GM21619 (cell line): ENCODE measurements around the gene UGT1A4.

Experiments
- ATAC-seq: cut with Tn5 transposase; IDR thresholded peaks from one replicate; pipeline ENCODE4 v1.9.1; 2021; ENCODE audit not compliant: unreplicated experiment

UGT1A4 gene

DNA sequence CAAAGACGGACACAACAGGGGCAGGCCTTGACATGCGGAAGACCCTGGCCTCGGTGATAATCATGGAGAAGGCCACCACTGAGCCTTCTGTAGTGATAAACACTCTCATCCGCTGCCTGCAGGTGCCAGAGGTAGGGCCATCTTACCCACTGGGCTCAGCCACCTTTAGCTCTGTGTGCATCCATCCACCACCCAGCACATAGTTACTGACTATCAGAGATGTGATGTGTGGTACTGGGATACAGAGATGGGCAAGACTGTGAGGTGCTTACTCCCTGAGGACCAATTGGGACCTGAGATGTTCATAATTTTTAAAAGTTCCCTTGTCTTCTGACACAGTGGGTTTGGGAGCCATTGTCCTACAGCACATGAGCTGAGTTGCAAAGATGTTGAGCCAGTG, 61.2 kb downstream of the UGT1A4 start:
- no peak for ATAC-seq

GRCh38 chr2:233780771-233781170, 62.2 kb downstream of the UGT1A4 start:
- no peak for ATAC-seq

DNA sequence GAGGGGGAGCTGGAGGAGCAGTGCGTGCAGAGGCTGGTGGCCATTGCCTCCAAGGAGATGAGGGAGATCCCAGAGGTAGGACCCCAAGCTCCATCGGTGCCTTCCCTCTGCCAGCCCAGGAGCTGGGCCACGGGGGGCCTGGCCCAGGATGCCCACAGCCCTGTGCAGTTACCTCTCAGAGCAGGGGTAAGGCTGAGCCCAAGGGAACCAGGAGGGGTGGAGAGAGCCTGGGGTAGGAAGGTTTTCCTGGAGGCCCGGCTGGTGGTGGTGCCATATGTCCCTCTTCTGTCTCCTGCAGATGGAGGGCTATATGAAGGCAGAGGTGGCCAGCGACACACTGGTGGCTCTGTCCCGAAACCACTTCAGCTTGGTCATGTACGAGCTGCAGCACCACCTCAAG, 71.0 kb downstream of the UGT1A4 start:
- ATAC-seq: no peak

GRCh38 chr2:233791151-233791882, 72.8 kb downstream of the UGT1A4 start:
- ATAC-seq: no peak

- no peak for ATAC-seq
These were observed 73.4 kb downstream of the UGT1A4 start for GRCh38 chr2:233791883-233792329.

DNA sequence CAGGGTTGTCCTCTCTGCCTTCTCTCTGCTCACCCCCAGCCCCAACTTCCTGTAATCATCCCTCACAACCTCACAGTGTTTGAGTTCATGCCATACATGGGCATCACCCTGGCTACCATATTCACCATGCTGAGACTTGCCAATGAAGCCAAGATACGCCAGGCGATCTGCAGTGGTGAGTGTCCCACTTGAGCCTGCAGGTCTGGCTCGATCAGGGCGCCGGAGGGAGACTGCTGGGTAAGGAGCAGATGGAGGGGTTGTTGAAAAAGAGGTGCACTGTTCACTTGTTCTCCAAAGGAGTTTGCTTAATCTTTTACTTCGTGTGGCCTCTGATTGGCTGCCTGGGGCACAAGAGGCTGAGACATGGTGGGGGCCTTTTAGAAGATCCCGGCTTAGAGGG, 74.2 kb downstream of the UGT1A4 start:
- no peak for ATAC-seq

DNA sequence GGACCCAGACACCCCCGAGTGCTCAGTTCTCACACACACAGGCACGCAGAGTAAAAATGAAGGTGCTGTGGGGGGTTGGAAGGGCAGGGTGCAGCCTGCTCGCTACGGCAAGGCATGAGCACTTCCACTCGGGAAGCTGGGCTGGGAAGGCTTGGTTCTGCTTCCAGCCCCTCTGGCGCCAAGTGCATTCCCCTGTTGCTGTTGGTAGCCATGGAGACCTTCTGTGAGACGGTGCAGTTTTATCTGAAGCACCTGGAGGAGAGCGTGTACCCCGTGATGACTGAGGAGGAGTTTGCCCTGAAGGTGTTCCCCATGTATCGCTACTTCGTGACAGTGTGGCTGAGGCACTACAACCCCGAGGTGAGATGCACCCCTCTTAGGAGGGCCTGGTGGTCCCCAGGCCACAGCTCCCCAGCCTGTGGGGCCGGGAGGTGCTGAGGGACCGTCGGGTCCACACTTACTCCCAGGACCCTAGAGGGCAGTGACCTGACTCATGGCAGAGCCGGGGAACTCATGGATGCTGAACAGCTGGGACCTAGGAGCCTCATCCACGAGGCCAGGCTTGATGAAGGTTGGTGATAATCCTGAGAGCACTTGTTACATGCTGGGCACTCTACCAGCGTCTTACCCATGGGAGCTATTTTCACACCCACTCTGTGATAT, 75.1 kb downstream of the UGT1A4 start:
- ATAC-seq: no peak

DNA sequence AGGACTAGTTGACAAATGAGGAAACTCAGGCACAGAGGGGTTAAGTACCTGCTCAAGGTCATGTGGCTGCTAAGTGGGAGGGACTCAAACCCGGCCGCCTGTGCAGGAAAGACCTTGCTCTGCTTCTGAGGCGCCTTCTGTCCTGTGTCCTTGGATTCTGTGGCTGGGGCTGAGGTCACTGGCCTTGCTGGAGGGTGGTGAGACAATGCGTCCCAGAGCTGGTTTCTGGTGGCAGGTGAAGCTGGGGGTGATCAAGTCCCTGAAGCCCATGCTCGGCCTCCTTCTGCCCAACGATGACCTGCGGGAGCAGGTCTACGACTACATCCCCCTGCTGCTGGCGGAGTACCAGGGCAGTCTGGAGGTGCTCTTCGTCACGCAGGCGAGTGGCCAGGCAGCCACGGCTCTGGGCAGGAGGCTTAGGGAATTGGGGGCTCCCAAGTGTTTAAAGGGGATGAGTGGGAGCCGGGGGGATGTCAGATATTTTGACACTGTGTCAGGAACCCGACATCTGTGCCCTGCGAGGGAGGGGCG, 75.7 kb downstream of the UGT1A4 start:
- ATAC-seq: no peak

DNA sequence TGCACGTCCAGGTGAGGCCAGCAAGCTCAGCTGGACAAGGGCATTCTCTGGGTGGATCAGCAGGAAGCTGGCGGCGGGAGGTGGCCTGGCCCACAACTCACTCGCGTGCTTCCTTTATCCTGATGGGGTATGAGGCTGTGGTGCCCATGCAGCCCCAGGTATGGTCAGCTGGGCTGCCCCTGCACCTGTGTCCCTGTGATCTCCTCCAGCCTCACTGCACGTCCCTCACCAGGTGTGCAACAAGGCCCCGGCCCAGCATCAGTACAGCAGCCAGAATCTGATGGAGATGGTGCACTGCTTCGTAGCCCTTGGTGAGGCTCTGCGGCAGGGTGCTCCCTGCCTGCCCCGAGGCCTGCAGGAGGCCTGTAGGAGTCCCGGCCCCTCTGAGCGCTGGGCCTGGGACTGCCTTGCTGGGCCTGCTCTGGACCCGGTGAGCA, 77.2 kb downstream of the UGT1A4 start:
- no peak for ATAC-seq

DNA sequence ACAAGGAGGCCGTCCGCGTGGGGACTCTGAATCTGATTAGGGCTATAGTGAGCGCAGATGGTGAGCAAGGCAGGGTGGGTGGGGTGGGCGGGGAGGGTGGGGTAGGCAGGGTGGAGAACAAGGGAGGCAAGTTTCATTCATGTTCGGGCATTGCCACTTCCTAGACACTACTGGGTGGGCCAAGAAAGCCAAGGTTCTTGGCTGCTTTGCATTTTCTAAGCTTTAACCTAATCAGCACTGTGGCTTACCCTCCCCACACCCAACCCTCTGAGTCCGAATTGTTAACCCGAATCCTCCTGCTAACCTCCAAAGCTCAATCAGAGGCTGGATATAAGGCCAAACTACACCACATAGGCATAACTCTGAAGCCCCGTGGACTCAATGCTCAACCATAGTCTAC, 77.7 kb downstream of the UGT1A4 start:
- ATAC-seq: no peak

DNA sequence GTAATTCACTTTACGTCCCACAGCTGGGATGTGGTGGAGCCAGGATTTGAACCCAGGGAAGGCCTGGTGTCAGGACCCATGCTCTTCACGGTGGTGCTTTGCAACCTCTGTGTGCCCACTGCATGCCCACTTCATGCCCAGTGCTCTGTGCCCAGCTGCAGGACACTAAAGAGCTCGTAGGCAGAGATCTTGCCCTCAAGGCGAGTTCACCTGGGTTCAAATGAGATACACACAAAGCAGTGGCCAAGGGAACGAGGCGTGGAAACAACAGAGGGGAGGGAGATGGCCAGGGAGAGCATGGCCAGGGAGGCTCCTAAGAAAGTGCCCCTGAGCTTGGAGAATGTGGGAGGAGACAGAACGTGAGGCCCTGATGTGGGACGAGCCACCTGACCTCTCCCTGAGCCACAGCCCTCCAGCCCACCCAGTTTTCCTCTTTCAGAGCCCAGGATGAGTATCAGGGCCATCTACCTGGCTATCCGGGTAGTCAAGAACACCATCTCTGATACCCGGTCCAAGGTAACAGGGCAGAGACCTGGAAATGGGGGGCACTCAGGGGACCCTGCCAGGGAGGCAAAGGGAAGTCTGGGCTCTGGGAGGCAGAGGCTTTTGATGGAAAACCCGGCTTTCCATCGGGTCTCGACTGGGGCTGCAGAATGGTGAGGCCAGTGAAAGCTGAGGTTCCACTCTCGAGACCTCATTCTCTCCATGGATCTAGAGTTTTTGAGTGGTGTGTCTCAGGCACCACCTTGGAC, 80.0 kb downstream of the UGT1A4 start:
- ATAC-seq: no peak

DNA sequence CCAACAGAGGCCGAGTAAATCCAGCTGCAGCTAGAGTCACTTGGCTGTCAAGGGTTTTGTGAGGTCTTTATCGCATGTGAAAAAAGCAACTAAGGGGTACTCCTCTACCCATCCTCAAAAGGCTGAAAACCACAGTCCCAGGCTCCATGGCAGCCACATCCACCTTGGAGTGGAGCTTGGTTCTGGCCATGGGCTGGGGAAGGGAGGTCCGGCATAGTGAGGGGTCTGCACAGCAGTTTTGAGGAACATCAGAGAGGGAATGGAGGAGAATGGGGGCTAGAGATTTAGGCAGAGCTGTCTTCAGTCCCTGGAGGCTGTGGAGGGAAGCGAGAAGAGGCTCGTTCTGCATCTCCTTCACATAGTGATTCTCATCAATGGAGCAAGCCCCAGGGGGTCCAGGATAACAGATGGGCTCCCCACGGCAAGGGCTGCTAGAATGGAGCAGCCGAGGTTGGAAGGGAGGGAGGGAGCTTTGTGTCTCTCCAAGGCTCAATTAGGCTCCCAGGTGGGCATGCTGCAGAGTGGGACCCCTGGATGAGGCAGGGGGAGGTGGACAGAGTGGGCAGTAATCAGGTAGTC, 80.6 kb downstream of the UGT1A4 start:
- no peak for ATAC-seq

GRCh38 chr2:233799716-233800115, 81.2 kb downstream of the UGT1A4 start:
- no peak for ATAC-seq

- no peak for ATAC-seq
These were observed 81.7 kb downstream of the UGT1A4 start for GRCh38 chr2:233800208-233800607.

DNA sequence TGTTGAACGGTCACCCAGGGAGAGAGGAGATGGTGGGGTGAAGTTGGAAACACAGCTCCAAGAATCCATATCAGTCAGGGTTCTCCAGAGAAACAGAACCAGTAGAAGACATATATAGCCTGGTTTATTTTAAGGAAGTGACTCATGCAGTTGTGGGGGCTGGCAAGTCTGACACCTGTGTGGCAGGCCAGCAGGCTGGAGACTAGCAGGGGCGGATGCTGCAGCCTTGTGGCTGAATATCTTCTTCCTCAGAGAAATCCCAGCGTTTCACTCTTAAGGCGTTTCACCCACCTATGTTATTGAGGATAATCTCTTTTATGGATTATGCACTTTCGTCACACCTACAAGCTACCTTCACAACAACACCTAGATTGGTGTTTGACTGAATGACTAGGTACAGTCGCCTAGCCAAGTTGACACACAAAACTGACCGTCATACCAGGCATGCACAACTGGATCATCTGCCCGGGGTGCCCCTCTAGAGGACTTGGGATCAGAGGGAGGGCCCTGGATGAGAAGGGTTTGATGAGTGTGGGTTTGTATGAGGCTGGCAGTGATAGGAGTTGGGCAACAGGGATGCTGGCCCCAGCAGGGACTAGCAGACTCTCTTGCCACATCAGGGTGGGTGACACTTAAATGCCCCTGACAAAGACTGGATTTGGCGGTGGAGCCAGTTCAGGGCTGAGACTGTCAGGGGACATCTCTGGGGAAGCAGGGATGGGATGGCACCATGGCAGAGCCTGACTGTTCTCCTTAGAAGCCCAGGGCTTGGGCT, 83.0 kb downstream of the UGT1A4 start:
- no peak for ATAC-seq

- ATAC-seq: no peak
These were observed 83.7 kb downstream of the UGT1A4 start for GRCh38 chr2:233802132-233802815.

DNA sequence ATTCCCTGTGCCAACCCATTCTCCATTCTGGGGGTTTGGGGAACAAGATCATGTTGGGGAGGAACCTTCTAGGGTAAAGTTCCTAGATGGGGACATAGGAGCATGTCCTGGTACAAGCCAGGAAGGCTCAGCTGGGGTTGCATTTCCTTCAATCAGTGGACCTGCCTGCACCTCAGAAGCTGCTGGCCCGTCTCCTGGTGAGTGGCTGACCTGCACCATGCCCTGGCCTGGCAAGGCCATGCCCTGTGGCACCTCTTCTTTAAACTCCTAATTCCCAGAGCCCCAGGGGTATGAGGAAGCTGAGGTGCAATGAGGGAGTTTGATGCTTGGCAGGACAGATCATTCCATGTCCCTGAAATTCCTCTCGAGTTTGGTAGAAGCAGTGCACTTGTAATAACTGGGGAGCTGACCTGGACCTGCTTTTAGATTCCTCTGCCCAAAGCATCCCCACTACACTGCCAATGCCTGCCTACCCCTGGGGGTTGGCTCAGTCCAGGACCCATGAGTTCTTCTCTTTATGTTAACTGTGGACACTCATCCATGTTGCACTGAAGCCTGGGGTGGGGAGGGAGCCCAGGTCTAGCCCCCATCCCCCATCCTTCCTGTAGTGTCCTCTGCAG, 84.9 kb downstream of the UGT1A4 start:
- ATAC-seq: no peak

DNA sequence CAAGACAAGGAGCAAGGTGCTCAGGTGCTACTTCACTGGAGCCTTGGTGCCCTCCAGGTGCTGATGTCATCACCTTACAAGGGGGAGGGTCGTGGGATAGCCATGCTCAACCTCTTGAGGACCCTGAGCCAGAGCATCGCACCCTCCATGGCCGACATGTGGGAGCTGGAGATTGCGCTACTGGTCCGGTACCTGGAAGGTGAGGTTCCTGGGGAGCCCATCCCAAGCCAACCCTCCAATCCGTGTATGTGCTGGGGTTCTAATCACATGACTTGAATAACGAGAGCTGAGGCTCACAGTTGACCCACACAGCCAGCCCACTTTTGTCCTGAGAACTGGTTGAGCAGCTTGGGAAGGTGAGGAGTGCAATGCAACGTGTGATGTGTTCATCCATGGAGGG, 85.5 kb downstream of the UGT1A4 start:
- ATAC-seq: no peak

DNA sequence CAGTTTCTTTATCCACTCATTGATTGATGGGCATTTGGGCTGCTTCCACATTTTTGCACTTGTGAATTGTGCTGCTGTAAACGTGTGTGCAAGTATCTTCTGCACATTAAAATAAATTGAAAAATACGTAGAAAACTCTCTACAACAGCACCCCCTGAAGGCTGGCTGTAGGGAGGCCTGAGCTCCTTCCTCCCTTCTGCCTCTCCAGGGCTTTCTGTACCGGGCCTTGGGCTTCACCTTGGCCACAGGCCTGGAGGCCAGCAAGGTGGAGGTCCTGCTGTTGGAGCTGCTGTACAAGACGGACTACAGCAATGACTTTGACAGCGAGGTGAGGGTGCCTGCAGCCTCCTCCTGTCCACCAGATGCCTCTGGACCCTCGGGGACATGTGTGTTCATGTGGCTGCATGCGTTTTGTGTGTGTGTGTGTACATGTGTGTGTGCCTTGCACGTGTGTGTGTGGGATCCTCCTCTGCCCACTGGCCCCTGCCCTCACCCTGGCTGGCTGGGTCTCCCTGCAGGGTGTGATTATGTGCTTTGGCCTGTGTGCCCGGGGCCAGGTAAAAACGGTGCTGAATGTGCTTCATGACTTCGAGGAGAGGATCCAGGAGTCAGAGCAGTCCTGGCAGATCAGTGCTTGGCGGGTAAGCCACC, 88.8 kb downstream of the UGT1A4 start:
- ATAC-seq: no peak
